A549 treated with GW870086 at 1 μM for 4 hours (cell line): Measurements from ENCODE around the gene SAMM50. TPM values are rescaled to one million over a fixed set of nuclear protein-coding genes. Genes with fewer than 3 reads are reported as not detected.

Experiments
- total RNA-seq: library from RNA; stranded (reverse); fragments of 200-300 nt; extraction: Qiagen RNA extraction; gene quantifications from 5 replicates; pipeline ENCODE4 v1.2.3, GENCODE V29; 2022; ENCODE audit warnings: low read depth

Gene SAMM50
- total RNA-seq = 44.9 to 49.1 TPM (median 45.9 TPM) in 5 replicates

DNA sequence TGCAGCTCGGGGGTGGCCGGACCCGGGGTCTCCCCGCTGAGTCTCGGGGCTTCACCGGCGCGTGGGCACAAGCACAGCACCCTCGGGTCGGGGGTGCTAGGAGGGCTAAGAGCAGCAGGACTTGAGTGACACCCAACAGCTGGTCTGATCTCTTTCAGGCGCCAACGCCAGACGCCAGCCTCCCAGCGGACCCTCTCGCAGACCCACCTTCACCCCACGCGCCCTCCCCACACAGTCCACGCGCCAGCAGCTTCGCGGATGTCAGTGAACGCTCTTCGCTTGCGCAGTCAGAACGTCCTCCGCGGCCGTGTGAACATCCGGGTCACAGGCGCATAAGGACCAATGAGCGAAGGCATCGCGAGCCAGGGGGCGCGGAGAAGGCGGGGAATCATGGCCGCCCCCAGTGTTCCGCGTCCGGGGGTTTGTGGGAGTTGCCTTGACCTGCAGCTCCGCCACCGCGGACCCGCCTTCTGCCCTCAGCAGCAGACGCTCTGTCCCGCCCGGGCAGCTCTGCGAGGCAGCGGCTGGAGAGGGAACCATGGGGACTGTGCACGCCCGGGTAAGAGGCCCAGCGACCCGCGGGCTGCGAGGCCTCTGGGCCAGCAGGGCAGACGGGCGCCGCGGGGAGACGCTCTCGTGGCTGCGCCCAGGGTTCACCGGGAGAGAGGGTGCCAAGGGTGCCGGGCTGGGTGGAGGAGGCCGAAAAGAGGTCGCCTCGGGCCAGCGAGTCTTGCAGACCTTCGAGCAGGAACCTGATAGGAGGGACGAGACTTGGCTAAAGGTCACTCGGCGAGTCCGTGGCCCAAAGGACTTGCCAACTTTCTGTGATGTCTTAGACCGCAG, at the start of gene SAMM50:
SAMM50 (plus strand) TSS at position 403 of the 843 bp plus-strand sequence; CDS start at position 539, 136 bp downstream.

DNA sequence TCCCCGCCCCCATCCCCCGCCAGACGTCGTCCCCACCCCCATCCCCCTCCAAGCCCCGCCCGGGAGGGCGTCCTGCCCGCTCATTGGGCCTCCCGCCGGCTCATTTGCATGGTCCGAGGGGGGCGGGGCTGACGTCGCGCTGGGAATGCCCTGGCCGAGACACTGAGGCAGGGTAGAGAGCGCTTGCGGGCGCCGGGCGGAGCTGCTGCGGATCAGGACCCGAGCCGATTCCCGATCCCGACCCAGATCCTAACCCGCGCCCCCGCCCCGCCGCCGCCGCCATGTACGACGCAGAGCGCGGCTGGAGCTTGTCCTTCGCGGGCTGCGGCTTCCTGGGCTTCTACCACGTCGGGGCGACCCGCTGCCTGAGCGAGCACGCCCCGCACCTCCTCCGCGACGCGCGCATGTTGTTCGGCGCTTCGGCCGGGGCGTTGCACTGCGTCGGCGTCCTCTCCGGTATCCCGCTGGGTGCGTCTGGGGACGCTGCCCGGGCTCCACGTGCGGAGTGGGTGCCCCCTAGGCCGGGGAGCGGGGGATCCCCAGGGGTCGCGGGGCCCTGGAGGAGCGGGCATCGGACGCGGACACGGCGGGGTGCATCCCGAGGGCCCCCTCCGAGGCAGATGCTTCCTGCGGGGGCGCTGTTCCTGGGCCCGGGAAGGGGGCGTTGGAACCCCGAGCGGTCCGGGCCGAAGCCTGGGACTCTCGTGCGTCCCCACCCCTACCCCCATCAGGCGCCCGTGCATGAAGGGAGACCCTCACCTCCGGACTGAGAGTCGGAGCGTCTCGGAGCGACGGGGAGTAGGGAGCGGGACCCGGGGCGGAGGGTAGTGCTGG, 31.4 kb upstream of the SAMM50 start, which contains the start of gene PNPLA3:
PNPLA3 (plus strand) TSS at position 175 of the 834 bp plus-strand sequence; CDS start at position 282, 107 bp downstream.

DNA sequence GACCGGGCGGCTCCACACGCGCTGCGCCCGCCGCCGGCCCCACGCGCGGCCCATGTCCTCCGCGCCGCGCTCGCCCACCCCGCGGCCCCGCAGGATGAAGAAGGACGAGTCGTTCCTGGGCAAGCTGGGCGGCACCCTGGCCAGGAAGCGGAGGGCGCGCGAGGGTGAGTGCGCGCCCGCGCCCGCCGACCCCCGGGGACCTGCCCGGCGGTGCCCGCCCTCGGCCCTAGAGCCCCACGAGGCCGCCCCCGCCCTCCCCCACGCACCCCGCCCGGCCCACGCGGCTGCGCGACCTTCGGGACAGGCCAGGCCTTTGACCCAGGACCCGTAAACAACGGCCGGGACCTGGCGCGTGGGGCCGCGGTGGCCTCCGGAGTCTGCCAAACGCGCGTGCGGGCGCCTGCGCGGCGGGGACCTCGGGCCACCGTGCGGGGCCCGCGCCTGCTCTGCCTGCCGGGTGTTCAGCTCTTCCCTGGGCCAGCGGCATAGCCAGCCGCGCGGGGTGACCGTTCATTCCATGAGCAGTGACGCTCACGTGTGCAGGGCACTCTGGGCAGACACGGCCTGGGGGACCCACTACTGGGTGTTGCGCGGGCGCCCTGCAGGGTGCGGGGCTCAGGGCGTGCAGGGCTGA, 69.2 kb downstream of the SAMM50 start, which contains the start of gene PARVB:
PARVB (plus strand) TSS at position 15 of the 634 bp plus-strand sequence; CDS start at position 53, 38 bp downstream.

Other genes starting within 250 kb of the SAMM50 start
- 0.17 to 0.69 TPM (median 0.45 TPM) in 5 replicates for gene EFCAB6, start 143.1 kb upstream of the SAMM50 start, total RNA-seq
- gene SULT4A1, start 92.9 kb upstream of the SAMM50 start, total RNA-seq = not detected in 5 replicates
- not detected in 5 replicates for gene PNPLA5, start 63.4 kb upstream of the SAMM50 start, total RNA-seq
- gene PNPLA3, start 31.6 kb upstream of the SAMM50 start, total RNA-seq = 0.70 to 1.2 TPM (median 0.94 TPM) in 5 replicates
- gene PARVB, start 68.9 kb downstream of the SAMM50 start, total RNA-seq = 34.9 to 43.8 TPM (median 40.4 TPM) in 5 replicates
- not detected in 5 replicates for gene PARVG, start 225.5 kb downstream of the SAMM50 start, total RNA-seq